Activated naive CD8-positive, alpha-beta T cell (primary cell): Measurements from ENCODE around the gene MMS19.

ENCODE experiments used
- H3K27ac Mint-ChIP-seq: one replicate; pipeline ENCODE4 v1.8.0; 2021; ENCODE audit warnings: mixed read lengths
- H3K27me3 Mint-ChIP-seq: one replicate; pipeline ENCODE4 v1.8.0; 2021; ENCODE audit warnings: mixed read lengths
- H3K36me3 Mint-ChIP-seq: one replicate; pipeline ENCODE4 v1.8.0; 2021; ENCODE audit warnings: mixed read lengths
- H3K4me1 Mint-ChIP-seq: one replicate; pipeline ENCODE4 v1.8.0; 2021; ENCODE audit warnings: low read depth, mixed read lengths
- H3K4me3 Mint-ChIP-seq: one replicate; pipeline ENCODE4 v1.8.0; 2021; ENCODE audit warnings: mild to moderate bottlenecking, mixed read lengths
- H3K9me3 Mint-ChIP-seq: one replicate; pipeline ENCODE4 v1.8.0; 2021; ENCODE audit warnings: low read depth, mixed read lengths

The MMS19 gene

DNA sequence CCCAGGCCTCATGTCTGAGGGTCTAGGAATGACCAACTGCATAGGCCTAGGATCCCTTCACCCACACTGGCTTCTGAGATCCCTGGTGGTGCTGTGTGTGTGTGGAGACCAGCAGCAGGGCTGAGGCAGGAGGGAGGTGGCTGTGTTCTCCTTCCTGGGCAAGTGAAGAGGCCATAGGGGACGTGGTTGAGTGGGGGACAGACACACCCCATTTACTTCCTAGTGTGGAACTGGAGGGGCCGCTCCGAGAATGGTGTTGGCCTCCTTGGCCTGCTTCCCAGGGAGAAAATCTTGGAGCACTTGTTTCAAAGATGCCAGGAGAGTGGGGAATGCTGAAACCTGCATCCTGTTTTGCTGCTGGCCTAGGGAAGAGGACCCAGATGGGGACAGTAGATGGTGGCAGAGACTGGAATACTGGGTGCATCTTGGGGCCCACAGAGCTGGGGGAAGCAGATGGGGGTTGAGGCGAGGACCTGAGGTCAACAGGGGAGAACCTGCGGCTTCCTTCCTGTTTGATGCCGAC, 19.6 kb upstream of the MMS19 start:
- Mint-ChIP-seq H3K4me1 (no peaks in the 10 kb centered on the region), H3K4me3 (no peak overlapping the region), H3K27me3 (no peaks in the 10 kb centered on the region), H3K36me3 (no peaks in the 10 kb centered on the region), H3K9me3 (no peaks in the 10 kb centered on the region), H3K27ac (no peak overlapping the region)

DNA sequence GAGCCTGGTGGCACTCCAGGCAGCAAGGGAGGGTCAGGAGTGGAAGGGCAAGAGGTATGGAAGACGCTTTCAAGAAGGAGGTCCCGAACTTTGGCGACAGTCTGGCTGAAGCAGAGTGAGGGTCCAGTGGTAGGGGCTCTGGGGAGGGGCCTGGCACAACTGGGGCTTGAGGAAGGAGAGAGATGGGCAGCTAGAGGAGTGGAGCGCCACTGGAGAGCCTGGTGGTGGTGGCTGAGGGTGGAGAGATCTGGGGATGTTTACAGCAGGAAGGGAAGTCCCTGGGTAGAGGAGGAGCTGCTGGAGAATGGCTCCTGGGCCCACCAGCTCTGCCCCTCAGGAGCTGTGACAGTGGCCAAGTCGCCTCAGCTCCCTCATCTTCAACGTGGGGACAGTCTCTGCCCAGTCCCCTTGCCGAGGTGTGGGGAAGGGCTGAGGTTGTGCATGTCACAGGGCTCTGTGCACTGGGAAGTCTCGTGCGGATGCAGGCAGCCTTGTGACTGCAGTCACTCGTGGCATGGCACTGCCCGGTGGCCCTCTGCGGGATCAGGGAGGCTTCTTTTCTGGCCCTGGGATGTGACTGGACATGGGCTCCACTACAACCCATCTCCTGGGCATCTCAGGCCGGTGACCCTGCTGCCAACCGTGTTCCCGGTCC, 19.0 kb upstream of the MMS19 start:
- H3K4me1 Mint-ChIP-seq: no peaks in the 10 kb centered on the region
- no peaks in the 10 kb centered on the region for H3K27me3 Mint-ChIP-seq
- no peaks in the 10 kb centered on the region for H3K9me3 Mint-ChIP-seq

DNA sequence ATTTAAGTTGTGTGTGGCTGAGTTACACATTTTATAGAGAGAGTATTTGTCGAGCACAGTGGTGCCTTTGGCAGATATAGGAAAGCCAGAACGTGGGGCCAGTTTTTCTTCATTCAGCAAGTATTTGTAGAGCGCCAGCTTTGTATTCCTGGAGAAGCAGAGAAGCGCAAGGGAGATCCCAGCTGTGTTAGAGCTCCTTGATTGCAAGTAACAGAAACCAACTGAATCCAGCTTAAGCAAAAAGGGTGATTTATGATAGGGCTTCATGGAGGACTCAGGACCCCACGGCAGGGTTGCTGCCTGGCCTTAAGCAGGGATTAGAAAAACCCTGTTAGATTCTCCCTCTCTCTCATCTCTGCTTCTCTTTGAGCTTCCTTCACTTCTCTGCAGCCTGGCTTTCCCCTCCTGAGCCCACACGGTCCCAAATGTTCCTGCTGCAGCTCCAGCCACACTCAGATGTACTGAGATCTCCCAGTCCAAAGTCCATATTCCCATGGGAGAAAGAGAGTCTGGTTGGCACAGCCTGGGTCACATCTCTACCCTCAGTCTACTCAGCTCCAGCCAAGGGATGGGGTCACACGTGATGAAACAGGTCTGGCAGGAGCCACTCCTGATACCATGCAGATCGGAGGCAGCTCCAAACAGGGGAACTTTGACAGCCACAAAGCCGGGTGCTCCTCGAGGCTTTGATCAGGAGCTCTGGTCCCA, 17.2 kb upstream of the MMS19 start:
- no peak overlapping the region for H3K4me3 Mint-ChIP-seq
- H3K36me3 Mint-ChIP-seq: no peaks in the 10 kb centered on the region
- H3K27me3 Mint-ChIP-seq: no peaks in the 10 kb centered on the region
- no peaks in the 10 kb centered on the region for H3K9me3 Mint-ChIP-seq
- no peak overlapping the region for H3K27ac Mint-ChIP-seq
- no peaks in the 10 kb centered on the region for H3K4me1 Mint-ChIP-seq

More for the DNA sequence above, 19.0 kb upstream of the MMS19 start:
- H3K36me3 Mint-ChIP-seq: no peaks in the 10 kb centered on the region
- no peak overlapping the region for H3K27ac Mint-ChIP-seq
- H3K4me3 Mint-ChIP-seq: no peak overlapping the region

DNA sequence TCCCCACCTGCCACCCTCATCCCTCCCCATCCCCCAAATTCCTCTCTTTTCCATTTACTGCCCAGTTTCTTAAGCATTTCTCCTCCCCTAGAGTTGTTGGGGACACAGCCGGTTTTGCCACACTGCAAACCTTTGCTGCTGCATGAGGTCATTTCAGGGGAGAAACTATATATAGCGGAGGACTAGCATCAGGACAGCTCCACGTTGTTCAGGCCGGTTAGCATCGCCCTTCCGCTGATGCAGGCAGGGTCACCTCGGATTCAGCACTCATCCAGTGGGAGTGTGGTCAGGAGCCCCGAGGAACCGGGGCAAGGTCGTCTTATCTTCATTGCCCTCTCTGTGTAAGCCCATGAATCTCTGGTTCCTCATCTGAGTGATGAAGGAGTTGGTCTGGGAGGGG, 16.1 kb upstream of the MMS19 start:
- Mint-ChIP-seq H3K4me3 (no peak overlapping the region), H3K4me1 (no peaks in the 10 kb centered on the region), H3K27ac (no peak overlapping the region), H3K27me3 (no peaks in the 10 kb centered on the region), H3K36me3 (no peaks in the 10 kb centered on the region), H3K9me3 (no peaks in the 10 kb centered on the region)

DNA sequence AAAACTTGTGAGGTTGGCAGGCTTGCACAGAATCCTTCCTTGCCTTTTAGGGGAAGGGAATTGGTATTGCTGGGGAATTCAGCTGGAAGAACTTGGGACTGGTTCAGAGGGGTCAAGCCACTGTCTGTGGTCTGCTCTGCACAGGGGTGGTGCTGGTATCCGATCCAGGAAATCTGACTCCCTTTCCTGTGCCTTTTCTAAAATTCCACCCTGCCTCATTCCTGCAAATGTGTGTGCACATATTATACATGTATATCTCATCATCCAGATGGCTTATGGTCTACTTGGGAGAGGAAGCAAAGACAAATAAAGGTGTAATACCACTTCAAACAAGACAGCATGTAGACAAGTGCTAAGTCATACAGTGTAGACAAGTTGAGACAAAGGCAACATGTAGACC, 14.8 kb upstream of the MMS19 start:
- Mint-ChIP-seq H3K36me3 (no peaks in the 10 kb centered on the region), H3K9me3 (no peaks in the 10 kb centered on the region), H3K27me3 (no peaks in the 10 kb centered on the region), H3K4me3 (no peak overlapping the region), H3K27ac (no peak overlapping the region), H3K4me1 (no peaks in the 10 kb centered on the region)

DNA sequence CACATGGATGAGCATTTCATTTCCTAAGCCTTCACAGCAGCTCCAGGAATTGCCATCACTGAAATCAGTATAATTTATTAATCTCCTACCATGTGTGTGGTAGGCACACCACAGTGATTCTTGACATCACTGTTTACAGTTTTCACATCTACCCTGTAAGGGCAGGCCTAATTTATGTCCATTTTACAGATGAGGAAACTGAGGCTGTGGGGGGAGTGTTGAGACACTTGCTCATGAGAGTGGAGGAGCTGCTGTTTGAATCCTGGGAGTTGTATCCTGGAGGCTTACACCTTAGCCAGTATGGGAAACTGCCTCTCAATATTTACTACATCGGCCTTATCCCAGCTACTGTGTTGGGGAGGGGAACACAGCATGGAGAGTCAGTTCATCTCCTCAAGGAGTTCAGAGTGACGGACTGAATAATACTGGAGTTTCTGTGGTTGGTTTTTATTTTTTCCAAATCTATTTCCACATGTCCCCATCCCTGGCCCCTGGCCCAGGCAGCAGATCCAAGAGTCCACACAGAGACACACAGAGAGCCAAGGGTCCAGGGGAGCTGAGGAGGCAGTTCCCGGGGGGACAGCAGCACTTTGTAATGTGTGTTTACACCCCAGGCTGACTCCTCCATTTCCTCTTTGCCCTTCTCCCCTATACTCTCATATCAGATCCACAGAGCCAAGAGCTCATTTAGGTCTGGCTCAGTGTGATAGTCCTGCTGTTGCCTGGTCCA, 13.7 kb upstream of the MMS19 start:
- Mint-ChIP-seq H3K27me3 (no peaks in the 10 kb centered on the region), H3K4me3 (no peak overlapping the region), H3K9me3 (no peaks in the 10 kb centered on the region), H3K4me1 (no peaks in the 10 kb centered on the region), H3K27ac (no peak overlapping the region), H3K36me3 (no peaks in the 10 kb centered on the region)

DNA sequence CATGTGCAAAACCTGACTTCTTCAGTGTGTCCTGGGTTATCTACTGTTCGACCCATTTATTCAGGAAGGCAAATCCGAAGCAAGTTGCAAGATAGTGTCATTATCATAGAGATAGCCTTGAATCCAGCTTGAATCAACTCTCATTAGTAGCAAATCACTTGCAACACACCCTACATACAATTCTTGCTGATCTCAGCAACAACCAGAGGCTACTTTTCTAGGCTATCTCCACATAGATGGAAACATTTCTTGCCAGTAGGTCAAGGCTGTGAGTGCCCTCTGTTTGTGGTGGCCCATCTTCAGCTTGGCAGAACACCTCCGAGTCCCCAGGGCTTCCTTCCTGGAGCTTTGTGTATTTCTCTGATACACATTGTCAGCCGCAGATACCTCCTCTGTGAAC, 12.5 kb upstream of the MMS19 start:
- Mint-ChIP-seq H3K4me1 (no peaks in the 10 kb centered on the region), H3K27ac (no peak overlapping the region), H3K4me3 (no peak overlapping the region), H3K27me3 (no peaks in the 10 kb centered on the region), H3K9me3 (no peaks in the 10 kb centered on the region), H3K36me3 (no peaks in the 10 kb centered on the region)

DNA sequence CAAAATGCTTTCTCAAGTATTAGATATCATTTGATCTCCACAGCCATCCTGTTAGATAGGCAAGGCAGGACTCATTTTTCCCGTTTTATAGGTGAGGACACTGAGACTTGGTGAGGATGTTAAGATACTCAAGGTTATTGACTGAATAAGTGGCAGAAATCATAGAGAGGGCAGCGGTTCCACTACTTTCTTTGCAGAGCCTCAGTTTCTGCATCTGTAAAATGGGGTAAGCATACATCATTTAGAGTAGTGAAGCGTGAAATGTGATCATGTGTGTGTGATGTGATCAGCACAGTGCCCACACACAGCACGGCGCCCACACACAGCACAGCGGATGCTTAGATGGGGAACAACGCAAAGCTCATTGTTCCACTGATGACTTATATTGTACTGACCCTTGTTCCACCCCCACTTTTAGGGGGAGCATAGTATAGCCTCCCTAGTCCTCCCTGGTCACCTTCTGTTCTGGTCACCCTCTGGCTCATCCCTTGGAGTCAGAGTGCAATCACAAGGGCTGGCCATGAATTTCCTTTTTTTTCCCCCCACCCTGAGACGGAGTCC, 11.0 kb upstream of the MMS19 start:
- Mint-ChIP-seq H3K4me1 (no peaks in the 10 kb centered on the region), H3K4me3 (no peak overlapping the region), H3K27ac (no peak overlapping the region), H3K27me3 (no peaks in the 10 kb centered on the region), H3K36me3 (no peaks in the 10 kb centered on the region), H3K9me3 (no peaks in the 10 kb centered on the region)

DNA sequence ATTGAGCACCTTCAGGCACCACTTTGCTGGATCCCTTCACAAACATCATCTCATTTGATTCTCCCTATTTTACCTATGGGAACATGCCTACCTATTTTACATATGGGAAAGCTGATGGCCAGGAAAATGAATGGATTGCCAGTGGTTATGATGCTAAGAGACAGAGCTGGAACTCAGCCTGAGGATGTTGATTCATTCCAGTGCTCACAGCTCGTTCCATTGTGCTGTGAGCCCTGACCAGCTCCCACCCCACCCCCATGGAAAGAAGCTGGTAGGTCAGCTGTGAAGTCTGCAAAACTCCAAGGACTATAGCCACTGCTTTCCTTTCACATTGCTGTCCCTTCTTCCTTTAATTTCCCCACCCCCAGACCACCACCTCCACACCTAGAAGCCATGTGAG, 10.1 kb upstream of the MMS19 start:
- Mint-ChIP-seq H3K27ac (no peak overlapping the region), H3K4me3 (no peak overlapping the region), H3K27me3 (no peaks in the 10 kb centered on the region), H3K9me3 (no peaks in the 10 kb centered on the region), H3K4me1 (no peaks in the 10 kb centered on the region), H3K36me3 (no peaks in the 10 kb centered on the region)

DNA sequence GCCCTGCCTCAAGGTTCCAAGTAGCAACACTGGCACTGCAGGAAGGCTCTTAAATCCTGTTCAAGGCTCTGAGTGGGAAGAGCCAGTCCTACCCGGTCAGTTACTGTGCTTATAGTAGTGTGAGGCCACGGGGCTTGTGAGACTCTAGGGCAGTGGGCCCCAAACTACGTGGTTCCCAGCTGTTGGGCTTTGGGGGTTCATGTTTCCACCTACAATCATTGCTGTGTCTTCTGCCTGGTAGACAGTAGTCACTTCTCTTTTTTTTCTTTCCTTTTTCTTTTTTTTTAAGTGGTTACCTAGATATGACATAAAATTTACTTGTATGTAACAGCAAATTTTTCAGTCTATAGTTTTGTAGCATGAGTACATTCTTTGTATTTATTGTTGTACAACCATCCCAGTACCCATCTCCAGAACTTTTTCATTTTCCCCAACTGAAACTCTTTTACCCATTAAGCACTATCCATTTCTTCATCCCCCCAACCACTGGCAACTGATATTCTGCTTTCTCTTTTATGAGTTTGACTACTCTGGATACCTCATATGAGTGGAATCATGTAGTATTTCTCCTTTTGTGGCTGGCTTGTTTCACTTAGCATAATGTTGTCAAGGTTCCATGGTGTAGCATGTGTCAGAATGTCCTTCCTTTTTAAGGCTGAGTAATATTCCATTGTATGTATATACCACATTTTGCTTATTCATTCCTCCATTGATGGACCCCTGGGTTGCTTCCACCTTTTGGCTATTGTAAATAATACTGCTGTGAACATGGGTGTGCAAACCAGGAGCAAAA, 8.2 kb upstream of the MMS19 start:
- H3K4me3 Mint-ChIP-seq: no peak overlapping the region
- no peaks in the 10 kb centered on the region for H3K36me3 Mint-ChIP-seq
- H3K27ac Mint-ChIP-seq: no peak overlapping the region
- no peaks in the 10 kb centered on the region for H3K9me3 Mint-ChIP-seq
- H3K27me3 Mint-ChIP-seq: no peaks in the 10 kb centered on the region
- H3K4me1 Mint-ChIP-seq: no peaks in the 10 kb centered on the region

DNA sequence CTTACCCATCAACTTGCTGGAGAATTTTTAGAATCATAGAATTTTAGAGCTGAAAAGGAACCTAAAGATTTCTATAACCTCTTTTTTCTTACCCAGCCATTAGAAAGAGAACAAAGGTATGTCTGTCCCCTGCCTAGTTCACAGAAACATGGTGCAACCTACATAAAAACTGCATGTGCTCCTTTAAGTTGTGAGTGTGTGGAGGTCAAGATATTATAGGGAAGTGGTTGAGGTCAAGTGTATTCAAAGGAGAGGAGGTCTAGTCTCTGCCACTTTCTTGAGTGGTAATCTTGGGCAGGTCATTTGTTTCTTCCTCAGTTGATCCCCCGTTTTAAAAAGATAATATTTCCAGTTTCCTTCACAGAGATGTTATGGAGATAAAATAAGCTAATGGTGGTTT, 6.9 kb upstream of the MMS19 start:
- H3K27ac Mint-ChIP-seq: no peak overlapping the region
- peaks cover 10% of the 10 kb centered on the region for H3K4me1 Mint-ChIP-seq
- peaks cover 11% of the 10 kb centered on the region for H3K27me3 Mint-ChIP-seq
- H3K36me3 Mint-ChIP-seq: no peaks in the 10 kb centered on the region
- H3K4me3 Mint-ChIP-seq: no peak overlapping the region
- no peaks in the 10 kb centered on the region for H3K9me3 Mint-ChIP-seq

DNA sequence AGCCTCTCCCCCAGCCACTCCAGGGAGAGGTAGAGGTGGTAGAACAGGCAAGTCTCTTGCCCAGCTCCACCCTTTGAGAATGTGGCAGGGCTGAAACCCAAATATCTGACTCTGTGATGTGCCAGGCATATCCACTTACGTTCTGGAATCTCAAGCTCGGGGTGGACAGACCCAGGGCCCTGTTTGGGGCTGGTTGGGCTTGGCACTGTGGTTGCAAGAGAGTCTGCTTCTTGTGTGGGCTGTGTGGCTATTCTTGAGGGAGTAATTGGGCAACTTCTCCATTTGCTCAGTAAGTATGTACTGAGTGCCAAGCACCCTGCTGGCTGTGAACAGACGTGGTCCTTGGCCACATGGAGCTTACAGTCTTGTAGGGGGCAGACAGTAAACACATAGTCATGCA, 5.2 kb upstream of the MMS19 start:
- Mint-ChIP-seq H3K27ac (no peak overlapping the region), H3K36me3 (no peaks in the 10 kb centered on the region), H3K27me3 (peaks cover 13% of the 10 kb centered on the region), H3K9me3 (no peaks in the 10 kb centered on the region), H3K4me1 (peaks cover 16% of the 10 kb centered on the region), H3K4me3 (no peak overlapping the region)

DNA sequence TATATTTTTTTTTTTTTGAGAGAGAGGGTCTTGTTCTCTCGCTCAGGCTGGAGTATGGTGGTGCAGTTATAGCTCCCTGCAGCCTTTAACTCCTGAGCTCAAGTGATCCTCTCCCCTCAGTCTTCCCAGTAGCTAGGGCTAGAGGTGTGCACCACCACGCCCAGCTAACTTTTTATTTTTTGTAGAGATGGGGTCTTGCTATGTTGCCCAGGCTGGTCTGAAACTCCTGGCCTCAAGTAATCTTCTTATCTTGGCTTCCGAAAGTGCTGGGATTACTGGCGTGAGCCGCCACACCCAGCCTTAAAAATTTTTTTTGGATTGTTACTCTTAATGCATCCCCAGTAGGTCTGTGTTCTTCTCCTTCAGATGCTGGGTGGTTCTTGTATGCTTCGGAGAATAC, 4.7 kb upstream of the MMS19 start:
- Mint-ChIP-seq H3K9me3 (no peaks in the 10 kb centered on the region), H3K36me3 (no peaks in the 10 kb centered on the region), H3K4me3 (no peak overlapping the region), H3K27ac (no peak overlapping the region), H3K4me1 (peaks cover 16% of the 10 kb centered on the region), H3K27me3 (peaks cover 13% of the 10 kb centered on the region)

DNA sequence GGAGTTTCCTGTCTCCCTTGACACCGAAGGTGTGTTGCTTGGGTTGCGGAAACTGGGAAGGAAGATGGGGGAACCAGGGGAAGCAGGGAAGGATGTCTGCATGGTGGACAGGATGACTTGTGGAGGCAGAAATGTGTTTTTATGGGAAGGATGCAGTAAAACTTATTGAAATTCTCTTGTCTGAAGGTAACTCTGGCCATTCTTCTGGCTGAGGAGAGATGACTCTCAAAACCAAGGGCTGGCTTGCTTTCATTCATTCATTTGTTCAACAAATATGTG, 2.0 kb upstream of the MMS19 start:
- H3K4me3 Mint-ChIP-seq: peak overlapping the region; percentile 66
- H3K27me3 Mint-ChIP-seq: peaks cover 13% of the 10 kb centered on the region
- no peak overlapping the region for H3K27ac Mint-ChIP-seq
- no peaks in the 10 kb centered on the region for H3K36me3 Mint-ChIP-seq
- no peaks in the 10 kb centered on the region for H3K9me3 Mint-ChIP-seq
- peaks cover 37% of the 10 kb centered on the region for H3K4me1 Mint-ChIP-seq
